ENCODE data around the gene SMYD5. TPM values are rescaled to one million over a fixed set of nuclear protein-coding genes. Genes with fewer than 3 reads are reported as not detected.
"Not testable (repeated sequence)": the region's sequence is repeated elsewhere in the genome, so short reads cannot be mapped to it uniquely, and the experiment has no call there.

The SMYD5 gene
- total RNA-seq, 1 experiment from 2014 or later, result 35.6 TPM

- peaks cover 4% of the 10 kb centered on the region; the same call in 1 of the 2 replicates for H3K27me3 ChIP-seq (ENCODE audit: low read length)
- no peaks in the 10 kb centered on the region for H3K9me2 ChIP-seq (replicated peaks; ENCODE audit: insufficient read depth, low read length)
- no peak overlapping the region for H3K27ac ChIP-seq (ENCODE audit: low read length)
- no peaks in the 10 kb centered on the region for H3K79me2 ChIP-seq (ENCODE audit: low read length)
- no peak overlapping the region for H3K4me3 ChIP-seq (ENCODE audit: low read length)
- H4K20me1 ChIP-seq (ENCODE audit: insufficient read depth, low read depth, low read length), result no peaks in the 10 kb centered on the region
- H3K36me3 ChIP-seq (ENCODE audit: insufficient read depth, low read length), result no peaks in the 10 kb centered on the region
- DNase-seq, result no peak
- H2AFZ ChIP-seq (ENCODE audit: low read length), result no peak overlapping the region
- no peaks in the 10 kb centered on the region for H3K4me1 ChIP-seq (ENCODE audit: low read length)
- no peak overlapping the region for H3K4me2 ChIP-seq (ENCODE audit: low read depth, low read length, poor library complexity, severe bottlenecking)
- H3K9me3 ChIP-seq (ENCODE audit: low read length), result no peaks in the 10 kb centered on the region
- H3K9ac ChIP-seq (ENCODE audit: low read length), result no peak overlapping the region
These were observed 16.5 kb upstream of the SMYD5 start for GRCh38 chr2:73197579-73197978.

- H3K27ac ChIP-seq (ENCODE audit: low read length); H3K4me3 ChIP-seq (ENCODE audit: low read length); H2AFZ ChIP-seq (ENCODE audit: low read length); H3K9ac ChIP-seq (ENCODE audit: low read length); H3K79me2 ChIP-seq (ENCODE audit: low read length); H3K27me3 ChIP-seq (ENCODE audit: low read length); DNase-seq; H4K20me1 ChIP-seq (ENCODE audit: insufficient read depth, low read depth, low read length); H3K9me3 ChIP-seq (ENCODE audit: low read length); H3K4me2 ChIP-seq (ENCODE audit: low read depth, low read length, poor library complexity, severe bottlenecking); H3K36me3 ChIP-seq (ENCODE audit: insufficient read depth, low read length); H3K4me1 ChIP-seq (ENCODE audit: low read length); H3K9me2 ChIP-seq (replicated peaks; ENCODE audit: insufficient read depth, low read length): not testable (repeated sequence)
These were observed 13.8 kb upstream of the SMYD5 start for GRCh38 chr2:73200281-73200680.

- Histone ChIP-seq H3K79me2 (ENCODE audit: low read length) (no peaks in the 10 kb centered on the region), H3K4me2 (ENCODE audit: low read depth, low read length, poor library complexity, severe bottlenecking) (no peak within 1 kb of the TSS), H3K36me3 (ENCODE audit: insufficient read depth, low read length) (no peaks in the 10 kb centered on the region), H3K4me1 (ENCODE audit: low read length) (no peaks in the 10 kb centered on the region), H3K27me3 (ENCODE audit: low read length) (no peaks in the 10 kb centered on the region), H3K9me3 (ENCODE audit: low read length) (no peaks in the 10 kb centered on the region), H3K4me3 (ENCODE audit: low read length) (no peak within 1 kb of the TSS), H4K20me1 (ENCODE audit: insufficient read depth, low read depth, low read length) (no peaks in the 10 kb centered on the region), H3K9ac (ENCODE audit: low read length) (no peak within 1 kb of the TSS), H3K9me2 (replicated peaks; ENCODE audit: insufficient read depth, low read length) (no peaks in the 10 kb centered on the region), H3K27ac (ENCODE audit: low read length) (no peak within 1 kb of the TSS), H2AFZ (ENCODE audit: low read length) (no peak within 1 kb of the TSS)
- no peak for DNase-seq
These were observed 11.6 kb upstream of the SMYD5 start, which contains the start of gene NOTO for GRCh38 chr2:73202156-73203054. NOTO (plus strand) TSS chr2:73202574; CDS start chr2:73202667, 93 bp downstream.

GRCh38 chr2:73203055-73203681 lies 10.9 kb upstream of the SMYD5 start:
- Histone ChIP-seq H3K4me2 (ENCODE audit: low read depth, low read length, poor library complexity, severe bottlenecking) (no peak overlapping the region), H3K27ac (ENCODE audit: low read length) (no peak overlapping the region), H3K4me3 (ENCODE audit: low read length) (no peak overlapping the region)

GRCh38 chr2:73205611-73206010 lies 8.4 kb upstream of the SMYD5 start:
- Histone ChIP-seq H3K9me2 (replicated peaks; ENCODE audit: insufficient read depth, low read length) (no peaks in the 10 kb centered on the region), H3K27me3 (ENCODE audit: low read length) (no peaks in the 10 kb centered on the region)

More at GRCh38 chr2:73203055-73203681, 10.9 kb upstream of the SMYD5 start:
- no peak overlapping the region for H3K9ac ChIP-seq (ENCODE audit: low read length)
- H3K9me2 ChIP-seq (replicated peaks; ENCODE audit: insufficient read depth, low read length), result no peaks in the 10 kb centered on the region
- no peak for DNase-seq
- H4K20me1 ChIP-seq (ENCODE audit: insufficient read depth, low read depth, low read length), result no peaks in the 10 kb centered on the region
- no peaks in the 10 kb centered on the region for H3K79me2 ChIP-seq (ENCODE audit: low read length)
- no peaks in the 10 kb centered on the region for H3K9me3 ChIP-seq (ENCODE audit: low read length)
- H3K4me1 ChIP-seq (ENCODE audit: low read length), result no peaks in the 10 kb centered on the region
- H3K36me3 ChIP-seq (ENCODE audit: insufficient read depth, low read length), result no peaks in the 10 kb centered on the region
- H3K27me3 ChIP-seq (ENCODE audit: low read length), result no peaks in the 10 kb centered on the region
- no peak overlapping the region for H2AFZ ChIP-seq (ENCODE audit: low read length)

GRCh38 chr2:73208258-73208657 lies 5.8 kb upstream of the SMYD5 start:
- Histone ChIP-seq H2AFZ (ENCODE audit: low read length) (no peak overlapping the region), H3K4me1 (ENCODE audit: low read length) (peaks cover 8% of the 10 kb centered on the region), H3K9me3 (ENCODE audit: low read length) (no peaks in the 10 kb centered on the region), H4K20me1 (ENCODE audit: insufficient read depth, low read depth, low read length) (no peaks in the 10 kb centered on the region), H3K9me2 (replicated peaks; ENCODE audit: insufficient read depth, low read length) (no peaks in the 10 kb centered on the region), H3K4me3 (ENCODE audit: low read length) (no peak overlapping the region), H3K36me3 (ENCODE audit: insufficient read depth, low read length) (no peaks in the 10 kb centered on the region), H3K27me3 (ENCODE audit: low read length) (no peaks in the 10 kb centered on the region), H3K9ac (ENCODE audit: low read length) (no peak overlapping the region), H3K27ac (ENCODE audit: low read length) (no peak overlapping the region), H3K4me2 (ENCODE audit: low read depth, low read length, poor library complexity, severe bottlenecking) (no peak overlapping the region), H3K79me2 (ENCODE audit: low read length) (no peaks in the 10 kb centered on the region)
- no peak for DNase-seq

More at GRCh38 chr2:73205611-73206010, 8.4 kb upstream of the SMYD5 start:
- Histone ChIP-seq H2AFZ (ENCODE audit: low read length) (no peak overlapping the region), H3K4me1 (ENCODE audit: low read length) (no peaks in the 10 kb centered on the region), H3K4me2 (ENCODE audit: low read depth, low read length, poor library complexity, severe bottlenecking) (no peak overlapping the region), H3K4me3 (ENCODE audit: low read length) (no peak overlapping the region), H3K9me3 (ENCODE audit: low read length) (no peaks in the 10 kb centered on the region), H3K27ac (ENCODE audit: low read length) (no peak overlapping the region), H3K36me3 (ENCODE audit: insufficient read depth, low read length) (no peaks in the 10 kb centered on the region), H3K9ac (ENCODE audit: low read length) (no peak overlapping the region), H3K79me2 (ENCODE audit: low read length) (no peaks in the 10 kb centered on the region), H4K20me1 (ENCODE audit: insufficient read depth, low read depth, low read length) (no peaks in the 10 kb centered on the region)
- no peak for DNase-seq

- Histone ChIP-seq H2AFZ (ENCODE audit: low read length) (no peak overlapping the region), H4K20me1 (ENCODE audit: insufficient read depth, low read depth, low read length) (no peaks in the 10 kb centered on the region), H3K79me2 (ENCODE audit: low read length) (peaks cover 8% of the 10 kb centered on the region), H3K9me2 (replicated peaks; ENCODE audit: insufficient read depth, low read length) (no peaks in the 10 kb centered on the region), H3K27me3 (ENCODE audit: low read length) (no peaks in the 10 kb centered on the region), H3K9ac (ENCODE audit: low read length) (no peak overlapping the region), H3K9me3 (ENCODE audit: low read length) (no peaks in the 10 kb centered on the region), H3K4me2 (ENCODE audit: low read depth, low read length, poor library complexity, severe bottlenecking) (no peak overlapping the region), H3K4me1 (ENCODE audit: low read length) (peaks cover 16% of the 10 kb centered on the region), H3K27ac (ENCODE audit: low read length) (no peak overlapping the region), H3K4me3 (ENCODE audit: low read length) (no peak overlapping the region), H3K36me3 (ENCODE audit: insufficient read depth, low read length) (no peaks in the 10 kb centered on the region)
- DNase-seq, result no peak
These were observed 4.0 kb upstream of the SMYD5 start for GRCh38 chr2:73210019-73210418.

GRCh38 chr2:73210696-73211095 lies 3.3 kb upstream of the SMYD5 start:
- Histone ChIP-seq H3K27ac (ENCODE audit: low read length) (no peak overlapping the region), H3K36me3 (ENCODE audit: insufficient read depth, low read length) (no peaks in the 10 kb centered on the region), H3K9me3 (ENCODE audit: low read length) (no peaks in the 10 kb centered on the region), H3K9me2 (replicated peaks; ENCODE audit: insufficient read depth, low read length) (no peaks in the 10 kb centered on the region), H3K4me3 (ENCODE audit: low read length) (no peak overlapping the region), H3K4me1 (ENCODE audit: low read length) (peaks cover 23% of the 10 kb centered on the region), H3K79me2 (ENCODE audit: low read length) (peaks cover 15% of the 10 kb centered on the region), H3K4me2 (ENCODE audit: low read depth, low read length, poor library complexity, severe bottlenecking) (no peak overlapping the region), H3K27me3 (ENCODE audit: low read length) (no peaks in the 10 kb centered on the region), H2AFZ (ENCODE audit: low read length) (no peak overlapping the region), H4K20me1 (ENCODE audit: insufficient read depth, low read depth, low read length) (no peaks in the 10 kb centered on the region), H3K9ac (ENCODE audit: low read length) (no peak overlapping the region)
- DNase-seq, result no peak

Measured in Karpas-422 (cell line).